SH-SY5Y (cell line): ENCODE results near the gene PPT2.

ENCODE experiments used
- GATA2 ChIP-seq: IDR thresholded peaks from 2 replicates; pipeline ENCODE4 v1.6.1; 2011; ENCODE audit warnings: mild to moderate bottlenecking, low read depth, low read length
- GATA3 ChIP-seq: IDR thresholded peaks from 2 replicates; pipeline ENCODE4 v1.6.1; 2011; ENCODE audit warnings: low read depth, mild to moderate bottlenecking, low read length, moderate library complexity

DNA sequence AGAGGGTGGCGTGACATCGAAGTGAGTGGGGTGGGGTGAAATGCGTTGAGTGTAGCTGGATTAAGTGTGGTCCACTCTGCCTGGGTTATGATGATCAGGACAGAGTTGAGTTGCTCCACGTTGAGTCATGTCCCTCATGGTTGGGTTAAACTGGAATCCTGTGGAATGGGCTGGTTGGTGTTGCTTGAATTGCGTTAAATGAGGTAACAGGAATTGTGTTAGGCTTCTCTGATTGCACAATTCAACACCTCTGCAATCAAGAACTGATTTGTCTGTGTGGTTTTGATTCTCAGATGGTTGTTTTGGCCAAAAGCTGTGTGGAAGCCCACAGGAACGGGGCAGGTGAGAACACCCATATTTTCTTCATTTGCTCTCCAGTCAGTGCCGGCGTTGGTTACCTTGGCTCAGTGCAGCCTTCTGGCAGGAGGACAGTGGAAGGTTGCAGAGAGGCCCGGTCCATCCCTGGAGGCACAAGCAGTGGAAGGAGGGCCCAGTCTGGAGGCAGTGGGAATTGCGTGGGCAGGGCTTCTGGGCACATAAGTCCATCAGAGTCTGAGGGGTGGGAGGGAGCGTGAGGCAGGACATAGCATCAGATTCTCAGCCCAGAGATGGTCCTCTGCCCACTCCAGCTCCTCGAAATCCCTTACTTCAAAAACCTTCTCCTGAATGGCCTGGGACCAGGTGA lies 58.3 kb downstream of the PPT2 start:
- TF ChIP-seq GATA2 (no peak), GATA3 (no peak)
